GM21360 (cell line): Measurements from ENCODE around the gene CCDC85A.

Experiments used
- ATAC-seq: cut with Tn5 transposase; IDR thresholded peaks from one replicate; pipeline ENCODE4 v1.9.1; 2021; ENCODE audit warnings: mild to moderate bottlenecking, moderate library complexity; ENCODE audit not compliant: unreplicated experiment

The CCDC85A gene

DNA sequence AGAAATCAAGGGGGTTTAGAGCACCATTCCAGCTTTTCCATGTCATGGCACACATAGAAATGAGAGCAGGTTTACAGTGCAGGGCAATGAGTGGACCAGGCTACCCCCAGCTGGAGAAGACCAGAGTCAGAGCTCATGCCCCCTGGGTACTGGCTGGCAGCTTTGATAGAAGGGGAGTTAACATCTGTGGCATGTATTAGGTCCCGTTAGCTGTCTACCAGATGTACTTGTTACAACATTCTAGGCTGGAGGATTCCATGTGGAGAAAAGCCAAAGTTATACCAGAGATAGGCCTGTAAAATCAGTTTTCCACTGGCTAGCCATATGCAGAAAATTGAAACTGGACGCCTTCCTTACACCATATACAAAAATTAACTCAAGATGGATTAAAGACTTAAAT lies 109.2 kb downstream of the CCDC85A start:
- ATAC-seq, result no peak

DNA sequence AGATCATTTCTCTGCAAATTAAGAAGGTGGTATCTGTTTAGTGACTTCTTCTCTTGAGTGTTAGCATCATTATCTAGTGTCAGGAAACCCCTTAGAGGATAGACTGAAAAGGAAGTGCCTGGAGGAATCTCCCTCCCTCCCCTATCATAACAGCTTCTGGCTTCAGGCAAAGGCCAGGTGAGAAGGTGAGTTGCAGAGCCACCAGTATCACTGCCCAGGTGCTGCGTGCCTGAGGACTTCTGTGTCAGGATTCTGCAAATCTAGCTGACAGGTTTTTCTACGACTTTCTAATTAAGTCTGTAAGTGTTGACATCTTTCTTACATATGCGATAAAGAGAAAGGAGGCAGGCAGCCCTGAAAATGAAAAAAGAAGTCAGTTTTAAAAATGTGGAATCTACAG lies 111.9 kb downstream of the CCDC85A start:
- no peak for ATAC-seq

DNA sequence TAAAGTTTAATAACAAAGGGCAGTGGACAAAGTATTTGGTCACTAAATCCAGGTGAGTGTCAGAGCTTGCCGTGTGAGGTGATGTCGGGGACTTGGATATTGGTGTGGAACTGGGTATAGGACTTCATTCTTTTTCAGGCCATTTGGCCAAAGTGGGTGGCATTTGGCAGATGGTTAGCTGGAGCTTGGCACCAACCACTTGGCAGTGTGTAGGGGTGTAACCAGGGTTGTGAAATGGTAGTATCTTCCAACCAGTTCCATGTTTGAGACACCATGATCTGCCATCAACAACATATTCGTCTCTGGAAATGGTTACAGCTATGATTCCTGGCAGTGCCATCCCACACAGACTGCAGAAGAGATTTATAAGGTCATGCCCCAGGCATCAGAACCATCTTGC lies 113.9 kb downstream of the CCDC85A start:
- no peak for ATAC-seq

DNA sequence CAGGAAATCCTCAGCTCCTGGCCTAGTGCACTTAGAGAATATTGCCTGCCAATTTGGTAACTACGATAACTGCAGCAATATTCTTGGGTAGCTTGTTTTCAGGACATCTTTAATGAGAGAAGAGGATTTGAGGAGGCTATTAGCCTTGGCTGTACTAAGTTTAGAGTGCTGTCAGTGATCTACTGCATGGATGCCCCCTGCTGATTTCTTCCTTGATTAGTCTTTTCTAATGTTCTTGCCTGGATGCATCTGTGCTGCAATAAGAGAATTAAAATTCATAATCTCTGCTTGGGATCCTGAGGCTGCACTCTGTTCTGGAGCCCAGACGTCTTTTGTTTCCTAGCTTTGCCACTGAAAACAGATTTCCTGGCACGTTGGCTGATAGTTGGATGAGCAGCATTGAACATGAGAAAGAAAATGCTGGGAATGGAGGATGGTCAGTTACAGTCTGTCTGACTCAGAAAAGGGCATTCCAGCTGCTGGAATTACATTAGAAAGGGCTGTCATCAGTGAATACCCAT lies 115.4 kb downstream of the CCDC85A start:
- ATAC-seq, result no peak

DNA sequence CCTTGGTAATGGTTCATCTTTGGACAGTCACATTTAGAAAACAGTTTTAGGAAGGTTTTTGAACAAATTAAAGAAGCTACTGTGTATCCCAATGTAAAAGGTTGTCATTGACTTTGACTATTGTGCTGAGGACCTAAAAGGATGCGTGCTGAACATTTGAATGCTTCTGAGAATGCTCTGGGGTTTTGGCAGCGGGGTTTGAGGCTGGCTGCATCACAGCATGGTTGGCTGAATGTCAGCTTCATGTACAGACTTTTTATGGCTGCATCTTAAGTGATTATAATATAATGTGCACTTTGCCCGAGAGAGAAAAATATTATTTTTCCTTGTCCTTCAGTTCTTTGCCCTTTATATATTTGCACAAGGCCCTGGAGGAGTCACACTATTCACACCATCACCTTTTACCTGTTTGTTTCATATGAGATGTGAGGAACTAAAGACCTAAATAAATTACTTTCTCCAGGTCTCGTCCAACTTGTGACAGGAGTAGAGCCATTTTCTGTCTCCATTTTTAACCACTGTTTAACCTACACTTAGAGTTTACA lies 125.9 kb downstream of the CCDC85A start:
- ATAC-seq, result no peak

DNA sequence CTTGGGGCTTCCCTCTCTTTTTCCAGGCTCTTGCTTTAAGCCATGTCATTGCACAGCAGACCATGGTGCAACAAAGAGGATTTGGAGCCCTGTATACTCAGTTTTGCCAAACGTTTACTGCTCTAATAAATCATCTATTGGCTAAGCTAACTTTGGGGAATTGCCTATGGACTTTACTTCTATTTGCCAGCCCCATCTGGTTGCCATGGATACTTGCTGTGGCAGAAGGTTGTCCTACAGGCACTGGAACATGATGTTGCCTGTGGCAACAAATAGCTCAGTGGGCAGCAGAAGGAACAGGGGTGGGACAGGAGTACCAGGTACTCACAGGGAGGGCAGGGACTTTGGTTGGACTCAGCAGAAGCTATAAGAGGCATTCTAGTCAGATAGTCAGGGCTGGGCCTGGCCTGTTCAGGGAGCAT lies 129.7 kb downstream of the CCDC85A start:
- ATAC-seq, result no peak

DNA sequence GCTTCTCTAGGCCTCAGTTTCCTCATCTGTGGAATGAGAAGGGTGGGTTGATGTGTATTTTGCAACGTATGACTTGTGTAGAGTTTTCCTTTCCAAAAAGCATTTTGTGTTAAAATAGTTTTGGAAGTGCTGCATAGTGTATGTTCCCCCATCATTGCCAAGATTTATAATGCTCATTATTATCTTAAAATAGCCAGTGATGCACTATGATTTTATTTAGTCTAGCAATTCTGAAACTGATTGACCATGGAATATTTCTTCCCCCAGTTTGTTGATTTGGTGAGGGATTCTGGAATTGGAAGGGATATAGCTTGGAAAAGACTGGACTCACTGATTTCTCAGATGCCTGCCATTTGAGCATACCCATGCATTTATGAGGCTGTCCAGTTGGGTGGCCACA lies 130.6 kb downstream of the CCDC85A start:
- no peak for ATAC-seq

DNA sequence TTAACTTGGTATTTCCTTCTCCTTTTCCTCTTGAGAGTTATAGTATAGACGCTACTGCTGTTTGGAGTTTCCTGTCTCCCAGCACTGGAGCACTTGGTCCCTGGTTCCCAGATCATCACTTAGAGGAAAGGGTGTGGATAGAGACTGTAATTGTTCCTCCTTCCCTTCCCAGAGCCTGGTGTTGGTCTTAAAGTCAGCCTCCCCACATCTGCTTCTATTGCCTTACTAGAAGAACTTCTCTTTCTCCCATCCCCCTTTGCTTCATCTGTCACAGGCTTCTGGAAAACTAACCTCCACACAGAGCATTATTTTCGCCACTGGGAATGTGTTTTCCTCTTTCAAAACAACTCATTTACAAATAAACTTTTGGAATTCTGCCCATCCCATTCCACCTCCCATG lies 131.0 kb downstream of the CCDC85A start:
- ATAC-seq, result no peak

DNA sequence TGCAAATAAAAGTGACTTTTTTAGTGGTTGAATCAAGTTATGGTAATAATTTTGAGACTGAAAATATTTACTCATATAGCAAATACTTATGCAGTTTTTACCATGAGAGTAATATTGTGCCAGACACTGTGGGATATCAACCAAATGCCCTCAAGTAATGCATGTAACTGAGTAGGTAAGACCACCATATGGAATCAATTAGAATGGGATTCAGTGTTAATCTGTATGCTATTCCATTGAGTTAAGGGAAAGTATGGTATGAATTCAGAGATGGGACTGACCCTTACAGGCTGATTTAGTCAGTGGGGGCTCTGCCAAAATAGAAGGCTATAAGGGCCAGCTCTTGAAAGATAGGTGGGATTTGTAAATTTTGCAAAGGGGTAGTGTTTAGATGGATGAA lies 131.6 kb downstream of the CCDC85A start:
- ATAC-seq, result no peak

DNA sequence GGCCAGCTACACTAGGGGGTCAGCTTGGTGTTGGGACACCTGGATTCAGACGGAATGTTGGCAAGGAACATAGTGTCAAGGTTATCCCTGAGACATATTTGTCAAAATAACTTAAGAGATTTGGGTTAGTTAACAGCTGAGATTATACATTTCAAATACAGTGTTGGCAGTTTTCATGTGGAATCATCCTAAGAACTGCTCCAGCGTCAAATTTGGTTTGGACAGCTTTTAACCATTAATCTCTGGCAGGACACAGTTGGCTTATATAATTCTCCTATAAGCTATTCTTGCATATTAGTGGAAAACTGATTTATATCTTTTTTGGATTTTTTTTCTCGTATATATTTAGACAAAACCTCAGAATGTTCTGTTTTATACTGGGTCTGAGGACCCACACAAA lies 132.2 kb downstream of the CCDC85A start:
- ATAC-seq, result no peak

DNA sequence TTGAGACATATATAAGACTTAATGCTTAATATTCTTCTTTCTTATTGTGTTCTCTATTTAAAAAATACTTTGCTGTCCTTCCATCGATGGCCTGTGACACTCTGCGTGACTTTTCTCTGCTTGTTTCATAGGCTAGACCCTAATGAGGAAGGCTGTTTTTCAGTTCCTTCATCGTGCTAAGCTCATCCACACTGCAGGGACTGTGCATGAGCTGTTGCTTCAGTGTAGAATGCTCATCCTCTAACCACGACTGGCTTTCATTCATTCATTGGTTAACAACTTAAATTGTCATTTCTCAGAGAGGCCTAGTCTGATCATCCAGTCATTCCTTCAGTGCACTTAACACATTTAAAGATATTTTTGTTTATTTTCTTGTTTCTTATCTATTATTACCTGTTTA lies 134.4 kb downstream of the CCDC85A start:
- no peak for ATAC-seq

DNA sequence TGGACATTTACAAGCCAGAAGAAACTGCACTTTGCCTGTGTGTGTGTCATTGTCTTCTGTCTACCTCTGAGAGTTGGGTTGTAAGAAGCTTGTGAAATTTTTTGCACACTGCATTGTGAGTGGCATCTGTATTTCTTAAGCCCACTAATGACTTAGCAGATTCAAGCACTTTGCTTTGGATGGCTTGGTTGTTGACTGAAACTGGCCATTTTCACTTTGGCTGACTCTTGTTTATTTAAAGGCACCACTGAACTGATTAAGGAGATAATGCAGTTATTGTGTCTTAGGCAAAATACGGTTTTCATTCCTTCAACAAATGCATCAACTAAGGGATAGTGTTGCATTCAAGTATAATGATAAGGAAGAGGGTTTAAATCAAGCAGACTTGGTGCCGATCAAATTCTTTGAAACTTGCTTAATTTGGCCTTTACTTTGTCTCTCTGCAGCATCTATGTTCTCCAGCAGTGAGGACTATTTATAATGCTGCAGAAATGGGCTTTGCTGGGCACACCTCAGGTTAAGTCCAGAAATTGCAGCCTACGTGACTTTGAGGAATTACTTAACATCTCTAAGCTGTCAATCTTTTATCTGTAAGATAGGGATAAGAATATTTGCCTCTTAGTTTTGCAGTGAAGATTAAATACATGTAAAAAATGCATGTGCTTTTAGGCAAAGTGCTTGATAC lies 142.0 kb downstream of the CCDC85A start:
- no peak for ATAC-seq

DNA sequence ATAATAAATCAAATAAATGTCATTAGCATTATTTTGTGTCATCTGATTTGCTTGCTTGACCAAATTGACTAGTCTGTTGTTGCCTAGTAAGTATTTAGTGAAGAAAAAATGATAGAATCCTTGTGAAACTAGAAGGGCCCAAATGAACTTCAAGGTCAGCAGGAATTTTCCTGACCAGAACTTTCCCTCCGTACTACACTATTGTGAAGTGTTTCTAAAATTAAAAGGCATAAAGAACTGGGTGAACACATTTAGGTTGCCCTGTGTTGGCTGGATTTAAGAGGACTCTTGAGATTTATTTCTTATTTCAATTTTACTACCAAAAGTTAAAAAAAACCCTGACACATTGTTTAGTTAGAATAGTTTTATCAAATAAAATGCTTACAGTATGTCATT lies 142.6 kb downstream of the CCDC85A start:
- no peak for ATAC-seq

DNA sequence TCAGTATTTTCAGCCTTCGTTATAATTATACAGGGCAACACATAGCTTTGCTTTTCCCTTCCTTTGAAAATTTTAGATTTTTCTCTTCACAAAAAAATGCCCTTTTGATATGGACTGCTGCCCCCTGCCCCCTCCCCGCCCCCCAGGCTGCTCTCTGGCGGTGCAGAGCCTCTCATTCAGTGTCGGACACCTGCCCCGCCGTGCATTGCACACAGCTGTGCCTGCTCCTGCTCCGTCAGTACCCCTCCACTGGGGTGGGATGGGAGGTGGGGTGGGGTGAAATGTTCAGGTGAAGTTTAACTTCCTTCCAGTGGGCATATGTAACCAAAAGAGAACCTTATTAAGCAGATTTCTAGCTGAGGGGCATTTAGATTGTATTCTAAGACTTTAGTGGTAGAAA lies 148.0 kb downstream of the CCDC85A start:
- no peak for ATAC-seq

DNA sequence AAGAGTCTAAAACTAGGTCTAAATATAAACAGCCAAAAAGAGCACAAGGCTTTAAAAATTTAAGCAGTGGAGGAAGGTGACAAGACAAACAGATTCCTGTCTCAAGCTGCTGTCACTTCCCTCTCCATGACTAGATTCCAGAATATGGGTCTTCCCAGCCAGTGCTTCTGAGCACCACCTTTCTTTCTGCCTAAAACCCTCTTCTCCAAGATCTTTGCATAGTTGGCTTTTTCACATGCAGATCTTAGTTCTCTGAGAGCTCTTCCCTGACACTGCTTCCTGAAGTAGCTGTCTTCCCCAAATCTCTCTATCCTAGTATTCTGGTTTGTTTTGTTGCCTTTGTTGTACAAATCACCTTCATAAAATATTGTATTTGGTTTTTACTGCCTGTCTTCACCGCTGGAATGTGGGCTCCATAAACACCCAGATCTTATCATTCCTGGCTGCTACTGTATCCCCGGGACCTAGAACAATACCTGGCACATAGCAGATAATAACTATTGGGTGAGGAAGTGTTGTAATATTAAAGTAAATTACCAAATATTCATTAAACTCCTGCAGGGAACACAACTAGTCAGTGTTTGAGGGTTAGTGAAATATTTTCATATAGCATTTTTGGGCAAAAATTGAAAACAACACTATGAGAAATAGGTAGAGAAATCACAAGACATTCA lies 150.2 kb downstream of the CCDC85A start:
- ATAC-seq, result no peak

DNA sequence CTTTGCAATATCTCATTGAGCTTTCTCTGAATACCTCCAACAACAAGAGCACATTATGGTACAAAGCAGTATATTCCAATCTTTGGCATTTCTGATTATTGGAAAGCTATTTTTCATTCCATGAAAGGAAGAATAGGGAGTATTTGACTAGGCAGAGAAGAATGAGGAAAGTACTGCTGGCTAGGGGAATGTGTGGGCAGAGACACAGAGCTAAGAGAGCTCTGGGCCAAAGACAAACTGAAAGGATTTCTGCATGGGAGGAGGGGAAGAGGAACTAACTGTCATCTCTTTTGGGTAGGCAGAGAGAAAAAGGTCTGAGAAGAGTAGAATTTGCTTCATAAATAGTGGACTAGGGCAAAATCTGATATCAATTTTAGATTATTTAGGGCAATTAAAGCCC lies 150.8 kb downstream of the CCDC85A start:
- no peak for ATAC-seq

DNA sequence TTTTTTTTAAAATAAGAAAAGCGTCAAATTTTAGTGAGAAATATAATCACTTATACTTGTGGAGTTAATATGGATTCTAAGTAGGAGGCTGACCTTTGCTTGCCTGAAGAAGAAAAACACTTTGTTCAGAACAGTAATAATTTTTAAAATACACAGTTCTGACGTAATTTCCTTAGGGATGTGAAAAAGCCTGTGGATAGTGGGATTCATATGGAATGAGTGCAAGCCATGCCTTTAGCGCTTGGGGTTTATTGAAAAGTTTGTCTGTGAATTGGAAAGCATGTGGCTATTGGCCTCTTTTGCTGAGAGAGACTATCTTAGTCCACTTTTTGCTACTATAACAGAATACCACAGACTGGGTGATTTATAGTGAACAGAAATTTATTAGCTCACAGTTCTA lies 151.3 kb downstream of the CCDC85A start:
- ATAC-seq, result no peak

DNA sequence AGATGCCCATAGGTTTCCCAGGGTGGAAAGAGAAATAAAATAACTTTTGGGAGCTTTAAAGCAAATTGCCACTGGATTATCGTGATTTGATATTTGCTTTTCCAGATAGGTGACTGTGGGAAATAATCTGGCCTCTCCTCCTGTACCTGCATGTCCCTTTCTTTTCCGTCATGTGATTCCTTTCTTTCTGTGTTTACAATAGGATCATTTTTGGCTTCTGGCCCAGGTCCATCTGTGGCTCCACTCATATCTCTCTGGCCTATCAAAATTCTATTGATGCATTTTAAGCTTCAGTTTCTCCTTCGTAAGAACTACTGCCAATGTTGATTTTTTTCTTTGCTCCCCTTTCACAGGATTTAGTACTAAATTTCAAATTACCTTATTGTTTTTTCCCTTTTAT lies 153.6 kb downstream of the CCDC85A start:
- ATAC-seq, result no peak

DNA sequence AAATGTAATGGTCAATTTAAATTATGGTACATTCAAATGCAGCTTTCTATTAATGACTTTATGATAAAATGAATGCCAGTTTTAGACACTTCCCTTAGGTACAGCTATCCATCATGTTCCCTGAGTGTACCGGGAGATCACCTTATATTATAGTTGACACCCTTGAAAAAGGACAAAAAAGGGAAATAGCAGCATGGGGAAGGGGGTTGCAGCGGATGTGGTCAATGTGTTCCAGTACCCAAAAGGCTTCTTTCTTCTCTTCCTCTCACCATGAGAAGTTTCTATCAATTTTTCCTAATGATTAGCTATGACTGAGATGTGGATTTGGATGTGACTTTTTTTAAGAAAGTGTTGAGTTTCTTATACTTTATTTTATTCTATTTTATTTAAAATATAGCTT lies 154.4 kb downstream of the CCDC85A start:
- no peak for ATAC-seq

DNA sequence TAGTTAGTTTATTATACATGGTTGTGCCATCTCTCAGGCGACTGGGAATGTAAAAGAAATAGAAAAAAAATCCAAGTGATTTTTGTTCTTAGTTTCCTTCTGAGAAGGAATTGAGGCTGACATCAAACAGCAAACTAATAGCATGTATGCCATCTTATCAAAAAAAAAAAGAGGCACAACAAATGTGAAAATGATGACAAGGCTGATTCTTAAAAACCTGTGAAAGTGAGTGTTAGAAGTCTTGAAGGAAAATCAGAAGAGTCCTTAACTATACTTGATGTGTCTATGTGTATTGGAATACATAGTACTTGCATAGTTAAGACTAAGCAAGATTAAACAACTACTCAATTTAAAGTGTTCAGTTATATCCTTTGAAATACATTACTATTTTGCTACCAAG lies 161.0 kb downstream of the CCDC85A start:
- no peak for ATAC-seq

DNA sequence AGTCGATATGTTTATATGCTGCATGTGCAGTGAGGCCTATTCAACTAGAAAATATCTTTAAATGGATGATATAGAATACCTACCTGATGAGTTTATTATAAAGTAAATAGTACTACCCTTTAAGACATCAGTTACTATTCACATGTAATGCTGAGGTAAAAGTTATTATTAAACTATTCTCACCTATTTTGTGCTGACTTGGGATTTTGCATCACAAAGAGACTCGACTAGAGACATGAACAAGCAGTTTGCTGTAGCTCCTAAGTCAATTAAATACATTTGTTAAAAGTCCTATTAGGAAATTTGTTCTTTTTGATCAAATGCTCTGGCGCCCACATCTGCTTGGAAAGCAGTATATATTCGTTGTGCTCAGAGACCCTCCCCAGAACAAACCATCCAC lies 164.1 kb downstream of the CCDC85A start:
- no peak for ATAC-seq
